HEK293 (cell line): Measurements from ENCODE around the gene CDH10.

Experiments
- CTCF ChIA-PET: fragments of 350-600 bp; formaldehyde crosslinking; extraction: SDS; loops from one replicate; lab custom pipeline; 2021; ENCODE audit warnings: antibody characterized with exemption; lab: Yijun Ruan, JAX
- POLR2A ChIA-PET: fragments of 300-600 bp; formaldehyde crosslinking; extraction: SDS; loops from one replicate; lab custom pipeline; 2020; ENCODE audit warnings: antibody characterized with exemption, inconsistent platforms; lab: Yijun Ruan, JAX
- H3K27ac ChIP-seq: fragments of 200-500 bp; sonication (Bioruptor generic); 2 replicates; pipeline ENCODE4 v1.5.1; 2014; ENCODE audit warnings: low read depth, low read length, control low read depth, inconsistent platforms; ENCODE audit errors: extremely low read depth
- H3K36me3 ChIP-seq, 2 experiments: fragments of 200-500 bp in 1 of 2; sonication (Bioruptor generic) in 1 of 2; 1 replicate in 1 of 2; 2 replicates in 1 of 2; pipeline ENCODE4 v1.5.1; 2014 to 2017; ENCODE audit warnings: inconsistent platforms in 2 of 2, low read length in 2 of 2; ENCODE audit not compliant: control insufficient read depth in 2 of 2, insufficient read depth in 1 of 2
- H3K4me1 ChIP-seq: fragments of 200-500 bp; sonication (Bioruptor generic); 2 replicates; pipeline ENCODE4 v1.5.1; 2014; ENCODE audit warnings: mild to moderate bottlenecking, low read length, inconsistent platforms; ENCODE audit not compliant: control insufficient read depth, insufficient read depth
- H3K4me3 ChIP-seq: 2 replicates; pipeline ENCODE4 v1.5.1; 2011; ENCODE audit warnings: low read depth, mild to moderate bottlenecking, control low read depth, low read length, moderate library complexity
- H3K9me3 ChIP-seq: fragments of 200-500 bp; sonication (Bioruptor generic); 2 replicates; pipeline ENCODE4 v1.5.1; 2014; ENCODE audit warnings: low read depth, low read length, inconsistent platforms; ENCODE audit not compliant: control insufficient read depth, insufficient read depth
- GLI2 ChIP-seq: fragments of 450-650 bp; formaldehyde crosslinking; IDR thresholded peaks from 2 replicates; pipeline ENCODE4; 2017; ENCODE audit warnings: missing biosample characterization, missing genetic modification characterization, low read depth, borderline replicate concordance
- MYNN ChIP-seq: fragments of 450-650 bp; formaldehyde crosslinking; IDR thresholded peaks from 2 replicates; pipeline ENCODE4 v1.5.1; 2016; ENCODE audit warnings: missing biosample characterization, missing genetic modification characterization, borderline replicate concordance
- REST ChIP-seq: fragments of 450-650 bp; formaldehyde crosslinking; IDR thresholded peaks from 2 replicates; pipeline ENCODE4 v1.5.1; 2016; ENCODE audit warnings: missing biosample characterization, missing genetic modification characterization
- SP2 ChIP-seq: fragments of 450-650 bp; formaldehyde crosslinking; IDR thresholded peaks from 2 replicates; pipeline ENCODE4 v1.5.1; 2016; ENCODE audit warnings: missing biosample characterization, missing genetic modification characterization
- SP3 ChIP-seq: fragments of 450-650 bp; formaldehyde crosslinking; IDR thresholded peaks from 2 replicates; pipeline ENCODE4 v1.5.1; 2016; ENCODE audit warnings: missing biosample characterization, missing genetic modification characterization
- TSHZ1 ChIP-seq: fragments of 450-650 bp; formaldehyde crosslinking; IDR thresholded peaks from 2 replicates; pipeline ENCODE4 v1.5.1; 2016; ENCODE audit warnings: missing biosample characterization, missing genetic modification characterization, borderline replicate concordance
- ZBTB21 ChIP-seq: fragments of 450-650 bp; formaldehyde crosslinking; IDR thresholded peaks from 2 replicates; pipeline ENCODE4 v1.5.1; 2017; ENCODE audit warnings: missing biosample characterization, missing genetic modification characterization
- ZNF2 ChIP-seq: fragments of 450-650 bp; formaldehyde crosslinking; IDR thresholded peaks from 2 replicates; pipeline ENCODE4 v1.5.1; 2016; ENCODE audit warnings: missing biosample characterization, missing genetic modification characterization
- ZNF404 ChIP-seq: fragments of 450-650 bp; formaldehyde crosslinking; IDR thresholded peaks from 2 replicates; pipeline ENCODE4 v1.5.1; 2017; ENCODE audit warnings: missing biosample characterization, missing genetic modification characterization
- ZNF558 ChIP-seq: fragments of 450-650 bp; formaldehyde crosslinking; IDR thresholded peaks from 2 replicates; pipeline ENCODE4 v1.5.1; 2016; ENCODE audit warnings: missing biosample characterization, missing genetic modification characterization
- ZNF585B ChIP-seq: fragments of 450-650 bp; formaldehyde crosslinking; IDR thresholded peaks from 2 replicates; pipeline ENCODE4 v1.5.1; 2016; ENCODE audit warnings: missing biosample characterization, missing genetic modification characterization
- ZNF677 ChIP-seq: fragments of 450-650 bp; IDR thresholded peaks from 2 replicates; pipeline ENCODE4 v1.5.0; 2018; ENCODE audit warnings: missing biosample characterization, mild to moderate bottlenecking, missing genetic modification characterization, moderate library complexity
- TF ChIP-seq, protein P1 (sequence below): fragments of 450-650 bp; formaldehyde crosslinking; IDR thresholded peaks from 2 replicates; pipeline ENCODE4 v1.5.1; 2016; ENCODE audit warnings: missing biosample characterization, missing genetic modification characterization
- TF ChIP-seq, protein P2 (sequence below): fragments of 450-650 bp; formaldehyde crosslinking; IDR thresholded peaks from 2 replicates; pipeline ENCODE4 v1.5.1; 2017; ENCODE audit warnings: missing biosample characterization, mild to moderate bottlenecking, missing genetic modification characterization, moderate library complexity
- TF ChIP-seq, protein P3 (sequence below): fragments of 450-650 bp; formaldehyde crosslinking; IDR thresholded peaks from 2 replicates; pipeline ENCODE4 v1.5.1; 2017; ENCODE audit warnings: missing biosample characterization, missing genetic modification characterization
- TF ChIP-seq, protein P4 (sequence below): fragments of 450-650 bp; formaldehyde crosslinking; IDR thresholded peaks from 2 replicates; pipeline ENCODE4 v1.5.1; 2017; ENCODE audit warnings: missing biosample characterization, missing genetic modification characterization
- TF ChIP-seq, protein P5 (sequence below): fragments of 450-650 bp; formaldehyde crosslinking; IDR thresholded peaks from 2 replicates; pipeline ENCODE4 v1.5.1; 2016; ENCODE audit warnings: missing biosample characterization, missing genetic modification characterization

CDH10 gene

GRCh38 chr5:24530906-24531305 lies 113.9 kb downstream of the CDH10 start:
- Histone ChIP-seq H3K9me3 (no peaks in the 10 kb centered on the region), H3K4me1 (no peaks in the 10 kb centered on the region), H3K4me3 (no peak overlapping the region)
- POLR2A ChIA-PET = no interaction called here
- TF ChIP-seq GLI2 (tag by site-specific recombination) (no peak), ZBTB21 (tag by site-specific recombination) (no peak), TSHZ1 (no peak), ZNF585B (no peak)
- TF ChIP-seq, protein P1, sequence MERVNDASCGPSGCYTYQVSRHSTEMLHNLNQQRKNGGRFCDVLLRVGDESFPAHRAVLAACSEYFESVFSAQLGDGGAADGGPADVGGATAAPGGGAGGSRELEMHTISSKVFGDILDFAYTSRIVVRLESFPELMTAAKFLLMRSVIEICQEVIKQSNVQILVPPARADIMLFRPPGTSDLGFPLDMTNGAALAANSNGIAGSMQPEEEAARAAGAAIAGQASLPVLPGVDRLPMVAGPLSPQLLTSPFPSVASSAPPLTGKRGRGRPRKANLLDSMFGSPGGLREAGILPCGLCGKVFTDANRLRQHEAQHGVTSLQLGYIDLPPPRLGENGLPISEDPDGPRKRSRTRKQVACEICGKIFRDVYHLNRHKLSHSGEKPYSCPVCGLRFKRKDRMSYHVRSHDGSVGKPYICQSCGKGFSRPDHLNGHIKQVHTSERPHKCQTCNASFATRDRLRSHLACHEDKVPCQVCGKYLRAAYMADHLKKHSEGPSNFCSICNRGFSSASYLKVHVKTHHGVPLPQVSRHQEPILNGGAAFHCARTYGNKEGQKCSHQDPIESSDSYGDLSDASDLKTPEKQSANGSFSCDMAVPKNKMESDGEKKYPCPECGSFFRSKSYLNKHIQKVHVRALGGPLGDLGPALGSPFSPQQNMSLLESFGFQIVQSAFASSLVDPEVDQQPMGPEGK = no peak
- TF ChIP-seq, protein P2, sequence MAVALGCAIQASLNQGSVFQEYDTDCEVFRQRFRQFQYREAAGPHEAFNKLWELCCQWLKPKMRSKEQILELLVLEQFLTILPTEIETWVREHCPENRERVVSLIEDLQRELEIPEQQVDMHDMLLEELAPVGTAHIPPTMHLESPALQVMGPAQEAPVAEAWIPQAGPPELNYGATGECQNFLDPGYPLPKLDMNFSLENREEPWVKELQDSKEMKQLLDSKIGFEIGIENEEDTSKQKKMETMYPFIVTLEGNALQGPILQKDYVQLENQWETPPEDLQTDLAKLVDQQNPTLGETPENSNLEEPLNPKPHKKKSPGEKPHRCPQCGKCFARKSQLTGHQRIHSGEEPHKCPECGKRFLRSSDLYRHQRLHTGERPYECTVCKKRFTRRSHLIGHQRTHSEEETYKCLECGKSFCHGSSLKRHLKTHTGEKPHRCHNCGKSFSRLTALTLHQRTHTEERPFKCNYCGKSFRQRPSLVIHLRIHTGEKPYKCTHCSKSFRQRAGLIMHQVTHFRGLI (tag by site-specific recombination) = no peak
- TF ChIP-seq, protein P3, sequence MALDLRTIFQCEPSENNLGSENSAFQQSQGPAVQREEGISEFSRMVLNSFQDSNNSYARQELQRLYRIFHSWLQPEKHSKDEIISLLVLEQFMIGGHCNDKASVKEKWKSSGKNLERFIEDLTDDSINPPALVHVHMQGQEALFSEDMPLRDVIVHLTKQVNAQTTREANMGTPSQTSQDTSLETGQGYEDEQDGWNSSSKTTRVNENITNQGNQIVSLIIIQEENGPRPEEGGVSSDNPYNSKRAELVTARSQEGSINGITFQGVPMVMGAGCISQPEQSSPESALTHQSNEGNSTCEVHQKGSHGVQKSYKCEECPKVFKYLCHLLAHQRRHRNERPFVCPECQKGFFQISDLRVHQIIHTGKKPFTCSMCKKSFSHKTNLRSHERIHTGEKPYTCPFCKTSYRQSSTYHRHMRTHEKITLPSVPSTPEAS = no peak
- TF ChIP-seq, protein P4, sequence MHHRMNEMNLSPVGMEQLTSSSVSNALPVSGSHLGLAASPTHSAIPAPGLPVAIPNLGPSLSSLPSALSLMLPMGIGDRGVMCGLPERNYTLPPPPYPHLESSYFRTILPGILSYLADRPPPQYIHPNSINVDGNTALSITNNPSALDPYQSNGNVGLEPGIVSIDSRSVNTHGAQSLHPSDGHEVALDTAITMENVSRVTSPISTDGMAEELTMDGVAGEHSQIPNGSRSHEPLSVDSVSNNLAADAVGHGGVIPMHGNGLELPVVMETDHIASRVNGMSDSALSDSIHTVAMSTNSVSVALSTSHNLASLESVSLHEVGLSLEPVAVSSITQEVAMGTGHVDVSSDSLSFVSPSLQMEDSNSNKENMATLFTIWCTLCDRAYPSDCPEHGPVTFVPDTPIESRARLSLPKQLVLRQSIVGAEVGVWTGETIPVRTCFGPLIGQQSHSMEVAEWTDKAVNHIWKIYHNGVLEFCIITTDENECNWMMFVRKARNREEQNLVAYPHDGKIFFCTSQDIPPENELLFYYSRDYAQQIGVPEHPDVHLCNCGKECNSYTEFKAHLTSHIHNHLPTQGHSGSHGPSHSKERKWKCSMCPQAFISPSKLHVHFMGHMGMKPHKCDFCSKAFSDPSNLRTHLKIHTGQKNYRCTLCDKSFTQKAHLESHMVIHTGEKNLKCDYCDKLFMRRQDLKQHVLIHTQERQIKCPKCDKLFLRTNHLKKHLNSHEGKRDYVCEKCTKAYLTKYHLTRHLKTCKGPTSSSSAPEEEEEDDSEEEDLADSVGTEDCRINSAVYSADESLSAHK = no peak
- TF ChIP-seq, all 188 proteins: peak for 0
- H3K36me3 ChIP-seq = no peaks in the 10 kb centered on the region
- H3K27ac ChIP-seq = no peak overlapping the region
- CTCF ChIA-PET = no interaction called here

GRCh38 chr5:24525414-24525813 lies 119.4 kb downstream of the CDH10 start:
- Histone ChIP-seq H3K9me3 (no peaks in the 10 kb centered on the region; the same call in 1 of the 2 replicates), H3K4me3 (no peak overlapping the region), H3K36me3 (no peaks in the 10 kb centered on the region), H3K4me1 (no peaks in the 10 kb centered on the region), H3K27ac (no peak overlapping the region)
- POLR2A ChIA-PET = no interaction called here
- CTCF ChIA-PET = interaction anchor here (0.6 kb wide), 1 partner anchor 35 kb away, joined by 3 read pairs; no protein-coding TSS in a partner anchor
- TF ChIP-seq REST (tag by site-specific recombination) (no peak), ZBTB21 (tag by site-specific recombination) (no peak), MYNN (tag by site-specific recombination) (no peak), SP2 (no peak), ZNF677 (tag by site-specific recombination) (no peak), ZNF2 (tag by site-specific recombination) (no peak), ZNF404 (no peak), ZNF558 (tag by site-specific recombination) (no peak), SP3 (tag by site-specific recombination) (no peak)
- TF ChIP-seq, protein P5, sequence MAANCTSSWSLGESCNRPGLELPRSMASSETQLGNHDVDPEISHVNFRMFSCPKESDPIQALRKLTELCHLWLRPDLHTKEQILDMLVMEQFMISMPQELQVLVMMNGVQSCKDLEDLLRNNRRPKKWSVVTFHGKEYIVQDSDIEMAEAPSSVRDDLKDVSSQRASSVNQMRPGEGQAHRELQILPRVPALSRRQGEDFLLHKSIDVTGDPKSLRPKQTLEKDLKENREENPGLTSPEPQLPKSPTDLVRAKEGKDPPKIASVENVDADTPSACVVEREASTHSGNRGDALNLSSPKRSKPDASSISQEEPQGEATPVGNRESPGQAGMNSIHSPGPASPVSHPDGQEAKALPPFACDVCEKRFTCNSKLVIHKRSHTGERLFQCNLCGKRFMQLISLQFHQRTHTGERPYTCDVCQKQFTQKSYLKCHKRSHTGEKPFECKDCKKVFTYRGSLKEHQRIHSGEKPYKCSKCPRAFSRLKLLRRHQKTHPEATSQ = no peak
